ENCODE results near the gene DNAH3. TPM values are rescaled to one million over a fixed set of nuclear protein-coding genes. Genes with fewer than 3 reads are reported as not detected.

The DNAH3 gene
- total and polyA plus RNA-seq, 2 experiments from 2014 or later, result 0.70 to 1.3 TPM

GRCh38 chr16:21194771-21195301 is 44.2 kb upstream of the DNAH3 start:
- H3K27ac Mint-ChIP-seq, result no peak overlapping the region
- H3K4me1 ChIP-seq (ENCODE audit: insufficient read depth), result no peaks in the 10 kb centered on the region
- ATAC-seq (no peak), DNase-seq (ENCODE audit: low spot score) (no peak)
- H3K4me1 Mint-ChIP-seq, result no peaks in the 10 kb centered on the region
- no peaks in the 10 kb centered on the region for H3K79me2 ChIP-seq (replicated peaks; ENCODE audit: insufficient read depth)
- H3K27me3 Mint-ChIP-seq (ENCODE audit: insufficient read depth, low read depth, poor library complexity), result peaks cover 5% of the 10 kb centered on the region
- no peak overlapping the region for H3K4me3 Mint-ChIP-seq
- TF ChIP-seq ZNF462 (CRISPR knock-in tag; IDR thresholded peaks at IDR 0.05) (no peak), CTCF (conservative IDR thresholded peaks at IDR 0.05; ENCODE audit: low read depth in 2 of 2) (no peak), ZNF331 (CRISPR knock-in tag; IDR thresholded peaks at IDR 0.05; ENCODE audit: low read depth) (no peak), ETS1 (IDR thresholded peaks at IDR 0.05) (no peak), ZNF114 (CRISPR knock-in tag; IDR thresholded peaks at IDR 0.05) (no peak), CREB1 (CRISPR knock-in tag; IDR thresholded peaks at IDR 0.05; ENCODE audit: low read depth) (no peak), REST (IDR thresholded peaks at IDR 0.05; ENCODE audit: unreplicated experiment) (no peak), EZH2 (IDR thresholded peaks at IDR 0.05; ENCODE audit: low read depth, unreplicated experiment) (no peak), NANOG (IDR thresholded peaks at IDR 0.05; ENCODE audit: borderline replicate concordance) (no peak), EZH2phosphoT487 (IDR thresholded peaks at IDR 0.05; ENCODE audit: unreplicated experiment) (no peak), STAT1 (IDR thresholded peaks at IDR 0.05; ENCODE audit: unreplicated experiment) (no peak), JUNB (IDR thresholded peaks at IDR 0.05; ENCODE audit: unreplicated experiment) (no peak), POLR2AphosphoS5 (IDR thresholded peaks at IDR 0.05; ENCODE audit: low read depth) (no peak)
- H2AFZ ChIP-seq, result no peak overlapping the region
- H4K20me1 ChIP-seq (replicated peaks; ENCODE audit: insufficient read depth), result no peaks in the 10 kb centered on the region
- no peak overlapping the region for H3K4me2 ChIP-seq
- H3K27me3 ChIP-seq (ENCODE audit: insufficient read depth), result no peaks in the 10 kb centered on the region
- no peaks in the 10 kb centered on the region for H3K36me3 Mint-ChIP-seq (ENCODE audit: low read depth)
- H3K27ac ChIP-seq (ENCODE audit: low read depth), result no peak overlapping the region
- no peaks in the 10 kb centered on the region for H3K36me3 ChIP-seq (ENCODE audit: insufficient read depth)
- H3K9me3 Mint-ChIP-seq, result no peaks in the 10 kb centered on the region
- H3K4me3 ChIP-seq, result no peak overlapping the region
- H3F3A ChIP-seq (replicated peaks; ENCODE audit: low read depth), result no peaks in the 10 kb centered on the region
- H3K9me2 ChIP-seq (ENCODE audit: insufficient read depth), result peaks cover 8% of the 10 kb centered on the region; the same call in 1 of the 2 replicates

Measured in GM23338 (cell line).